ENCODE measurements around the gene ZNF41. TPM values are rescaled to one million over a fixed set of nuclear protein-coding genes. Genes with fewer than 3 reads are reported as not detected.

ZNF41 gene
- total RNA-seq, 1 donor from 2014 or later: 7.8 TPM

DNA sequence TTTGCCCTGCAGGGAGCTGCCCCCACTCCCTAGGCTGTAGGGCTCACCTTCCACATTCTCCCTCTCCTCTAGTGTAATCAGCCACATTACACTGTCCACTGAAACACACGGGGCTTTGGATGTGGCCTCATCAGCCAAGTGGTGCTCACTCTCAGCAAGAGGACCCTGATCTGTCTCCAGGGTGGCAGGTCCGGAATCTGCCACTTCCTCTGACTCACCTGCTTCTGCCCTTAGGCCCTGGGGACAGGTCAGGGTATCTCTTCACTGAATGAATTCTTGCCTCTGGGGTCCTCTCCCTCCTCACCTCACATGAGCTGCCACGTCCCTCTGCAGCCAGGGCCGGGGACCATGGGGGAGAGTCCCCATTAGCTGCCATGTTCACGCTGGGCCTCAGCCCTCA lies 15.9 kb downstream of the ZNF41 start:
- no peak overlapping the region for H3K27ac Mint-ChIP-seq (ENCODE audit: unreplicated experiment)
- no peaks in the 10 kb centered on the region for H3K27me3 Mint-ChIP-seq (ENCODE audit: low read depth)
- H3K4me3 Mint-ChIP-seq: no peak overlapping the region
- no peaks in the 10 kb centered on the region for H3K4me1 Mint-ChIP-seq
- peaks cover 23% of the 10 kb centered on the region for H3K36me3 Mint-ChIP-seq (ENCODE audit: low read depth)
- TF ChIP-seq, protein P1, sequence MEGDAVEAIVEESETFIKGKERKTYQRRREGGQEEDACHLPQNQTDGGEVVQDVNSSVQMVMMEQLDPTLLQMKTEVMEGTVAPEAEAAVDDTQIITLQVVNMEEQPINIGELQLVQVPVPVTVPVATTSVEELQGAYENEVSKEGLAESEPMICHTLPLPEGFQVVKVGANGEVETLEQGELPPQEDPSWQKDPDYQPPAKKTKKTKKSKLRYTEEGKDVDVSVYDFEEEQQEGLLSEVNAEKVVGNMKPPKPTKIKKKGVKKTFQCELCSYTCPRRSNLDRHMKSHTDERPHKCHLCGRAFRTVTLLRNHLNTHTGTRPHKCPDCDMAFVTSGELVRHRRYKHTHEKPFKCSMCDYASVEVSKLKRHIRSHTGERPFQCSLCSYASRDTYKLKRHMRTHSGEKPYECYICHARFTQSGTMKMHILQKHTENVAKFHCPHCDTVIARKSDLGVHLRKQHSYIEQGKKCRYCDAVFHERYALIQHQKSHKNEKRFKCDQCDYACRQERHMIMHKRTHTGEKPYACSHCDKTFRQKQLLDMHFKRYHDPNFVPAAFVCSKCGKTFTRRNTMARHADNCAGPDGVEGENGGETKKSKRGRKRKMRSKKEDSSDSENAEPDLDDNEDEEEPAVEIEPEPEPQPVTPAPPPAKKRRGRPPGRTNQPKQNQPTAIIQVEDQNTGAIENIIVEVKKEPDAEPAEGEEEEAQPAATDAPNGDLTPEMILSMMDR (conservative IDR thresholded peaks at IDR 0.05): no peak
- DNase-seq (ENCODE audit: low read depth, low spot score): no peak
- H3K9me3 Mint-ChIP-seq: peaks cover 11% of the 10 kb centered on the region

DNA sequence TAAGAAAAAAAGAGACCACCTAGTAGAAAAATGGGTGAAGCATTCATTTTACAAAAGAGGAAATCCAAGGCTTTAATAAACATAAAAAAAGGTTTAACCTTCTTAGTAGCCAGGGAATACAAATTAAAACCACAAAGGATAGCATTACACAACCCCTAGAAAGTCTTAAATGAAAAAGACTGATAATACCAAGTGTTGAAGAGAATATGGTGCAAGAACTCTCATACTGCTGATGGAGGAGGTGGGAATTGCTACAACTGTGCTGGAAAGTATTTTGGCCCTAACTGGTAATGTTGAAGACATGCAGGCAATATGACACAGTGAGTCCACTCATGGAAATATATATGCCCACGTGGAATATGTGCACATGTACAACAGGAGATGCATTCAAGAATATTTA lies 22.5 kb downstream of the ZNF41 start:
- Mint-ChIP-seq H3K4me1 (no peaks in the 10 kb centered on the region), H3K27ac (ENCODE audit: unreplicated experiment) (no peak overlapping the region), H3K27me3 (ENCODE audit: low read depth) (no peaks in the 10 kb centered on the region), H3K36me3 (ENCODE audit: low read depth) (peaks cover 28% of the 10 kb centered on the region), H3K4me3 (no peak overlapping the region), H3K9me3 (peaks cover 15% of the 10 kb centered on the region)
- DNase-seq (ENCODE audit: low read depth, low spot score): no peak
- TF ChIP-seq, protein P1 (conservative IDR thresholded peaks at IDR 0.05): no peak

DNA sequence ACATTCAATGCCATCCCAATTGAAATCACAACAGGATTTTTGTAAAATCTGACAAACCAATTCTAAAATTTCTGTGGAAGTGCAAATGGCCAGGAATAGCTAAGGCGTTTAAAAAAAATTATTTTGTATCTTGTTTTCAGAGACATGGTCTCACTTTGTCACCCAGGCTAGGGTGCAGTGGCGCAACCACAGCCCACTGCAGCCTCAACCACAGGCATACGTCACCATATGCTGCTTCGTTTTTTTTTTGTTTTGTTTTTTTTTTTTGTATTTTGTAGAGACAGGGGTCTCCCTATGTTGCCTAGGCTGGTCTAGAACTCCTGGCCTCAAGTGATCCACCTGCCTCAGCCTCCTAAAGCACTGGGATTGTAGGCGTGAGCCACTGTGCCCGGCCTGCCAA lies 24.5 kb downstream of the ZNF41 start:
- TF ChIP-seq, protein P1 (conservative IDR thresholded peaks at IDR 0.05): no peak
- Mint-ChIP-seq H3K4me1 (no peaks in the 10 kb centered on the region), H3K4me3 (no peak overlapping the region), H3K27me3 (ENCODE audit: low read depth) (no peaks in the 10 kb centered on the region), H3K9me3 (peaks cover 16% of the 10 kb centered on the region), H3K27ac (ENCODE audit: unreplicated experiment) (no peak overlapping the region), H3K36me3 (ENCODE audit: low read depth) (peaks cover 33% of the 10 kb centered on the region)
- DNase-seq (ENCODE audit: low read depth, low spot score): no peak

DNA sequence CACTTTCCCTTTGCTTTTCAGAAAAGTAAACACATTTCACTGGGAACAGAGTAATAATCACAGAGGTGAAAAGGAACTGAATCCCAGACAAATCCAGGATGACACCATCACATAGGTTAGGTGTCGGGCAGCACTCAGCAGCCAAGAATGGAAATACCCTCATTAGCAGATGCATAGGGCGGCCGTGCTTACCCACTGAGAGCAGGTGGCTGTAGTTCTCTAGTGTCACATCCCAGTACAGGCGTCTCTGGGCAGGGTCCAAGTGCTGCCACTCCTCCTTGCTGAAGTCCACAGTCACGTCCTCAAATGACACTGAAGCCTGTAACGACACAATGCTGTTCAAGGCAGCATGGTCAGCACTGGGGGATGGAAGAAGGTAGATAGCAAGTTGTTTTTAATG lies 26.9 kb downstream of the ZNF41 start:
- no peak for DNase-seq (ENCODE audit: low read depth, low spot score)
- Mint-ChIP-seq H3K4me3 (no peak overlapping the region), H3K4me1 (no peaks in the 10 kb centered on the region), H3K9me3 (peaks cover 14% of the 10 kb centered on the region), H3K27me3 (ENCODE audit: low read depth) (no peaks in the 10 kb centered on the region), H3K27ac (ENCODE audit: unreplicated experiment) (no peak overlapping the region), H3K36me3 (ENCODE audit: low read depth) (peaks cover 41% of the 10 kb centered on the region)
- TF ChIP-seq, protein P1 (conservative IDR thresholded peaks at IDR 0.05): no peak

DNA sequence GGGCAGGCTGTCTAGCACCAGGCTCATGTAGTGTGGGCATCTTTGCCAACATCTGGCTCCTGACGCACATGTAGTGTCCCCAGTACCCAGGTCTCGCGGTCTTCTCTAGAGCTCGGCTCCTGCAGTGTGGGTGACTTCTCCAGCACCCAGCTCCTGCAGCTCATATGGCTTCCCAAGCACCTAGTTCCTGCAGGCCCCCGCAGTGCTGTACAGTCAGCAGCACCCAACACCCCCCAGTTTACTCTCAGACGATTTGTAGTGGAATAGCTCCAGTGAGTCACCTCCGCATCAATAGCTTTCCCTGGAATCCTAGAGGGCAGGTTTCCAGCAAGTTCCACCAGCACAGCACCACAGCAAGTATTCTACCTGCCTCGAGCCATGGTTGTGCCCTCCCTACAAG lies 30.9 kb downstream of the ZNF41 start:
- no peak for DNase-seq (ENCODE audit: low read depth, low spot score)
- Mint-ChIP-seq H3K27me3 (ENCODE audit: low read depth) (no peaks in the 10 kb centered on the region), H3K27ac (ENCODE audit: unreplicated experiment) (no peak overlapping the region), H3K4me3 (no peak overlapping the region), H3K4me1 (no peaks in the 10 kb centered on the region), H3K9me3 (peaks cover 35% of the 10 kb centered on the region), H3K36me3 (ENCODE audit: low read depth) (peaks cover 72% of the 10 kb centered on the region)
- TF ChIP-seq, protein P1 (conservative IDR thresholded peaks at IDR 0.05): no peak

Measured in neural crest cell (in vitro differentiated cells).